ENCODE data around the gene C1orf94.
"Not testable (repeated sequence)": the region's sequence is repeated elsewhere in the genome, so short reads cannot be mapped to it uniquely, and the experiment has no call there.

Gene C1orf94

GRCh38 chr1:34165422-34165921 lies 11.2 kb upstream of the C1orf94 start:
- DNase-seq, result no peak

- DNase-seq, result no peak
Observed at GRCh38 chr1:34166191-34166624, 10.5 kb upstream of the C1orf94 start.

DNA sequence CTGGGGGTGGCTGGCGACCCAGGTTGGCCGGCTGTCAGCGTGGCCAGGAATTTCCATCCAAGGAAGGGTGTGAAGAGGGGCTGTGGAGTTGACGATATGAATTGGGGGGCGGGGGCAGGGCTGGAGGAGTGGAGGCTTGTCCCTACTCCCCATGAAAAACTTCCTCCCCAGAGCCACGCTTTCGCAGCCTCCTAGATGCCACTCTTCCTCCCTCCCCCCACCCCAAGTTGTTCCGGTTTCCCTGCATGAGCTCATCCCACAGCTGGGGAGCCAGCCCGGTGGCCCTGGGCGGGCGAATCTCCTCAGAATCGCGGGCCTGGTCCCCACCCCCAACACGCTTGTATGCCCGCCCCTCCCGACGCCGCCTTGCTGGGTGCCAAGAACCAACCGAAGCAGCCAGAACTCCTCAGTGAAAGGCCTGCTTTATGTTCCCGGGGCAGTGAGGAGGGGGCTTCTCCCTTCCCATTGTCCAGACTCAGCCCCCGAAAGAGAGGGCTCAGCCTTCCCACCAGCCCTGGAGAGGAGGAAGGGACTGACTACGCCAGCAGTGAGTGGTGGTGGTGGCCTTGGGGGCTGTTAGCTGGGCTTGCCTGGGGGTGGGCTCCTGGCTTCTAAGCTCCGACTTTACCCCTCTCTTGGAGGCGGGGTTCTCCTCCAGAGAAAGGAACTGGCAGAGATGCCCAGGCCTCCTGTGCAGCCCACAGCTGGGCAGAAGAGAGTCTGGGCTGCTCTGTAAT lies 9.9 kb upstream of the C1orf94 start:
- no peak for DNase-seq

DNA sequence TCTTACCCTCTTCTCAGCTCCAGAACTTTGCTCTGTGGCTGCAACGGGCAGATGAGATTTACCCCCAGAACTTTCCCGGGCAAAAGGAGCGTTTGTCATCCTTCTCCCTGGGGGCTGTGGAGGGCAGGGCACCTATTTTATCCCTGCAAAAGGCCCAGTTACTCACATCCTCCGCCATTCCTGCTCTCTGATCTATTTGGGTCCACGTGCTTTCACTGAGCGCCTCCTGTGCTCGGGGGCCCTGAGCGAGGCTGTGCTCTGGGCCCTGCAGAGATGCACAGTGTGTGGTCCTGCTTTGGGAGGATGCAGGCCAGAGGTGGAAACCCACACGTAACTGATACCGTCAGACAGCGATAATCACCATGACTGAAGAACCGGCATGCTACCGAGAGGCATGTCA lies 9.3 kb upstream of the C1orf94 start:
- DNase-seq, result no peak

GRCh38 chr1:34175744-34176143 lies 963 bp upstream of the C1orf94 start:
- no peak for DNase-seq

GRCh38 chr1:34178072-34178471 lies 1.4 kb downstream of the C1orf94 start:
- no peak for DNase-seq

DNA sequence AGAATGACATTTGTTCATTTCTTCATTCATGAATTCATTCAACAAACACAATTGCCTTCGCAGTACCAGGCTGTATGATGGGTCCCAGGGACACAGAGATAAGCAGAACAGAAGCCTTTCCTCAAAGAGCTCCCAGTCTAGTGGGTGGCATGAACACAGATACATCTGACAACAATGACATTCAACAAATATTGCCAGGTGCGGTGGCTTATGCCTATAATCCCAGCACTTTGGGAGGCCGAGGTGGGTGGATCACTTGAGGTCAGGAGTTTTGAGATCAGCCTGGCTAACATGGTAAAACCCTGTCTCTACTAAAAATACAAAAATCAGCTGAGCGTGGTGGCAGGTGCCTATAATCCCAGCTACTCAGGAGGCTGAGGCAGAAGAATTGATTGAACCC lies 6.7 kb downstream of the C1orf94 start:
- DNase-seq, result not testable (repeated sequence)

DNA sequence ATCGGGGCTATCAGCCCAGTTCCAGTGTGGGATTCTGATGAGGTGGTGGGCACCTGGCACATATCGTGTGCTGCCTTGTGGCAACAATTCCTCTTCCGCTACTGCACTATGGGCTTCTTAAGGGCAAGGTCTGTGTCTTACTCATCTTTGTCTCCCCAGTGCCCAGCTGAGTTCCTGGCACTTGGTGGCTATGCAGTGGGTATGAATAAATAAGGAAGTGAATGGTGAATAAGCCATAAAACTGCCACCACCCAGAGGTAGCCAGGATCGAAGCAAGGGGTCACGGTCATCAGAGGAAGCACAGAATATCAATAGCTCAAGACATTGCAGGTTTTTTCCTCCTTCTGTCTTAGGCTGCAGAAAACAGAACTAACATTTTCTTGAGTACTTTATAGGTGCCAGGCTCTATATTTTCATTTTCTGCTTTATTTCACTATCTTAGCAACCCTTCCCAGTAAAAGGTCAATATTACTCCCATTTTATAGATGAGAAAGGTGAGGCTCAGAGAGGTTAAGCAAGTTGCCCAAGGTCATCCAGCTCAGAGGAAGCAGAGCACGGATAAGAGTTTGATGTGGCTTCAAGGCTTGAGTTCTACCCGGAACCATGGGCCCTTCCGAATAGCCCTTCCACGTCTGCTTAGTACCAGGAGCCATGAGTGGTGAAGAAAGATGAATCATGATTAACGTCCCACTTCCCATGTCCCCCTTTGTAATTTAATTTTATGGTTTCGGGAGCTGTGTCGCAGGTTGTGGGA lies 10.2 kb downstream of the C1orf94 start:
- DNase-seq, result no peak

DNA sequence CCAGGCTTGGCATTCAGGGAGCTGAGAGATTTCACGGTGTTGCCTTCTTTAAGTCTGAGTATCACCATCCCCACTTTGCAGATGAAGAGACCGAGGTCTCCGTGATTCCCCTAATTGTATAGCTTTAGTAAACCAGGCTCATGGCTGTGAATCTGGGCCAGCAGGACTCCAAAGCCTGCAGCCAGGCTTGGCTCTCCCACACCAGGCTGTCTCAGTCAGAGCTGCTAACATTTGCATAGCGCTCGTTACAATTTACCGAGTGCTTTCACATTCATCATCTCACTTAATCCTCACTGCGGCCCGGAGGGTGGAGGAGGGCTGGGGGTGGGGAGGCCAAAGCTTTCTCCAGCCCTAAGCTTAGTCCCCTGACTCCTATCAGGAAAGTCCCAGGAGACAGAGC lies 11.7 kb downstream of the C1orf94 start:
- no peak for DNase-seq

GRCh38 chr1:34188985-34189384 lies 12.3 kb downstream of the C1orf94 start:
- no peak for DNase-seq

DNA sequence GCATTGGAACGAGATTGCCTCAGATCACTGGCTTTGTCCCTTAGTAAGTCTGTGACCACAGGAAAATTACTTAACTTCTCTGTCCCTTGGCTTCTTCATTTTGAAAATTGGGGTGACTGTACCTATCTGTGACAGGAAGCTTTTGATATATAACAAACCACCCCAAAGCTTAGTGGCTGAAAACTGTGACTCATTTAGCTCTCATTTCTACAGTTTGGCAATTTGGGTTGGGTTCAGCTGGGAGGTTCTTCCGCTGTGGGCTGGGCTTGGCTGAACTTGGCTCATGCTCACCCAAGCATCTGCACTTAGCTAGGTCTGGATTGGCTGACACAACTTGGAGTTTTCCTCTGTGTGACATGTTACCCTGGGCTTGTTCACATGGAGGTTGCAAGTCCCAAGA lies 14.0 kb downstream of the C1orf94 start:
- DNase-seq, result no peak

DNA sequence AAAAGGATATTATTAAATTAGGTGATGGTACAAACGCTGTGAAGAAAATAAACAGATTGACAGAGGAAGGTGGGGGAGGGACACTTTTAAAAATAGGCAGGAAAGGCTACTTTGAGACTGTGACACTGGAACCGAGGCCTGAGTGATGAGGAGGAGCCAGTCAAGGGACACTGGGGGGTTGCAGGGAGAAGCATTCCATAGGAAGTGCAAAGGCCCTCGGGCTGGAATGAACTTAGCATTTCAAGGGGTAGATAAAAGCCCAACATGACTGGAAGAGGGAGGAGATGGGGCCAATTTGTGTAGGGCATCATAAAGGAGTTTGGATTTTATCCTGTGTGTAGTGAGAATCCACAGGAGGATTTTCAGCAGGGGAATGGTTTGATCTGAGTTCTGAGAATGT lies 15.9 kb downstream of the C1orf94 start:
- no peak for DNase-seq

GRCh38 chr1:34199927-34200326 lies 23.2 kb downstream of the C1orf94 start:
- DNase-seq, result no peak

DNA sequence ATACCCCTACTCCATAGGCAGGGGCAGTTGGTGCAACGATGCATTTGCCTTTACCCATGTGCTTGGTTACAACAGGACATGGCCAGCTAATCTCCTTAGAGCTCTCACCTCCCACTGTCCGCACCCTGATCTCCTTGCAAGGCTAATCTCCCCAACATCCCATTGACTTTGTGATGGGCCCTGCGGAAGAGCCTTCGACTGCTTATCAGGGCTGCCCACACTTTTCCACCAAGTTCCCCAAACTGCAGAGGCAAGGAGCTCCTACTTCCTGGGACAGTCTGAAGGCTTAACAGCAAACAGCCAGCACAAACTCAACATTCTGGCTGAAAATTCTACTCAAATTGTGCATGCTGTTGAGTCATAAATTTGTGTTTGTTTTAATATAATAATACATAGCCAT lies 36.0 kb downstream of the C1orf94 start:
- DNase-seq, result no peak

DNA sequence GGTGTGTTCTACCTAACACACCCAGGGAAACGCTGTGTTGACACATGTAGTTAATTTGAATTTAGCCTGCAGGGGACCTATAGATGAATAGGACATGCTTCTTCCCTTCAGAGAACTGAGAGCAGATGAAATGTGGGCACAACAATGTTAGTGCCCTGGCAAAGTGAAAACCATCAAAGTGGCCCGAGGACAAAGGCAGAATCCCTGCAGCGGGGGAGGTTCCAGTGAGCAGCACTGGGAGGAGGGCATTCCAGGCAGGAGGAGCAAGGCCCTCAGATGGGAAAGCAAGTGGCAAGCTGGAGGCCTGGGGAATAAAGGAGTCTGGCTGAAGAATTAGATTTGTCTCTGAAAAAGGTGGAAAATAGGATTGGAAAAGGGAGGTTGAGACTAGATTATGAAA lies 37.2 kb downstream of the C1orf94 start:
- no peak for DNase-seq

GRCh38 chr1:34231441-34231840 lies 54.7 kb downstream of the C1orf94 start:
- no peak for DNase-seq

DNA sequence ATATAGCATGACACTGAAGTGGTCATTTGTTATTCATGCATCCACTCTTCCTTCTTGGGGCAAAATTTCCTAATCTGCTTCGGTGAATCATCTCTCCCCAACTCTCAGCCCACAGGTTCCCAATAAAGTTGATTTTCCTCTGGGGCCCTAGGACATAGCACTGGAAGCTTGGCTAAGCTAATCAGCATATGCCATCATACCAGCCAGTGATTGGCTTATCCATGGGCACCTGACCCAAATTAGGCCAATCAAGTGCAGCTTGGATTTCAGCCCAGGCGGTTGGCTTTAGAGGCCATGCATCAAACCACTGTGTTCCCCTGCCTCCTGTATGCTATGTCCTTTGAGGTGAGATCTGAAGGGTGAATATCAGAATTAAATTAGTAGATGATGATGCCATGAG lies 58.9 kb downstream of the C1orf94 start:
- no peak for DNase-seq

DNA sequence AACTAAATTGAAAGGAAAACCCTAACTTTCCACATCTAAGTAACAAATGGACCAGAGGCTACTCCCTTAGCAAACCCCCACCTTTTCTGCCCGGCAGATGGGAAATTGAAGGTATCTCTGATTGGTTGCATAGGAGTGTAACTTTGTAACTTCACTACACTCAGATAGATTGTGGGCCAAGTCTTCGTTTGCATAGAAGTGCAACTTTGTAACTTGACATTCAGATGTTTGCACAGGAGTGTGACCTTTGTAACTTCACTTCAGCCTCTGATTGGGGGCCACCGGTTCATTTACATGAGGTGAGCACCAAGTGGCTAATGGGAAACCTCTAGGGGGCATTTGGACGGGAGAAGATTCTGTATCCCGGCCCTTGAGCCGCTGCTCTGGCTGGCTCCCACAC lies 59.4 kb downstream of the C1orf94 start:
- DNase-seq, result no peak

GRCh38 chr1:34237151-34237815 lies 60.6 kb downstream of the C1orf94 start:
- no peak for DNase-seq

DNA sequence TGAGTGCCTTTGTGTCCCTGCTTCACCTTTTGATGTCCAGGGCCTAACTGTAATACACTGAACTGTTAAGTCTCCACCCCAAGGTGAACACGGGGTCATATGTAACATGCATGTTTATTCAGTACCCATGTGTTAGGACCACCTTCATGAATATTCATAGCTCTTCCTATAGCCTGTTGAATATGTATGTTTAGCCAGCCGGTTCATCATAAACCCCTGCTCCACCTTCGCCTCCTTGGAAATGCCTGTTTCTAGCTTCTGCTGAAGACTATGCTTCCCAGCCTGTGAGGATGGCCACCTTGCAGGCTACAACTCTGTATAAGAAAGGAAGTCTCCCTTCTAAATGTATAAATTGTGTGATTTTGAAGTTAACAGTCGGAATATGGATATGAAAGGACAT lies 69.3 kb downstream of the C1orf94 start:
- no peak for DNase-seq

- DNase-seq, result no peak
Observed at GRCh38 chr1:34250342-34250741, 73.6 kb downstream of the C1orf94 start.

- no peak for DNase-seq
Observed at GRCh38 chr1:34262023-34262853, 85.5 kb downstream of the C1orf94 start.

- DNase-seq, result no peak
Observed at GRCh38 chr1:34262921-34263320, 86.2 kb downstream of the C1orf94 start.
